ENCODE results near the gene NF1.
A peak's percentile ranks its signal among the peaks of the same experiment; 100 is the strongest.
"Not testable (repeated sequence)": the region's sequence is repeated elsewhere in the genome, so short reads cannot be mapped to it uniquely, and the experiment has no call there.

NF1 gene

GRCh38 chr17:31260151-31260550 is 165.4 kb downstream of the NF1 start:
- DNase-seq = no peak

- no peak for DNase-seq
These were observed 166.8 kb downstream of the NF1 start for GRCh38 chr17:31261601-31262000.

GRCh38 chr17:31262923-31263322 is 168.1 kb downstream of the NF1 start:
- DNase-seq = not testable (repeated sequence)

- DNase-seq = no peak
These were observed 171.3 kb downstream of the NF1 start for GRCh38 chr17:31266042-31266441.

GRCh38 chr17:31269036-31269577 is 174.3 kb downstream of the NF1 start:
- DNase-seq = no peak

- DNase-seq = no peak
These were observed 174.8 kb downstream of the NF1 start for GRCh38 chr17:31269578-31269983.

- DNase-seq = no peak
These were observed 177.5 kb downstream of the NF1 start for GRCh38 chr17:31272236-31272635.

- no peak for DNase-seq
These were observed 178.0 kb downstream of the NF1 start for GRCh38 chr17:31272803-31273202.

- DNase-seq = no peak
These were observed 178.7 kb downstream of the NF1 start for GRCh38 chr17:31273516-31273915.

- peak; percentile 1 for DNase-seq
These were observed 179.5 kb downstream of the NF1 start for GRCh38 chr17:31274252-31274651.

GRCh38 chr17:31275116-31275515 is 180.3 kb downstream of the NF1 start:
- DNase-seq = no peak

GRCh38 chr17:31279401-31279800 is 184.6 kb downstream of the NF1 start:
- no peak for DNase-seq

- DNase-seq = no peak
These were observed 186.3 kb downstream of the NF1 start for GRCh38 chr17:31281061-31281460.

GRCh38 chr17:31283841-31284240 is 189.1 kb downstream of the NF1 start:
- DNase-seq = no peak

GRCh38 chr17:31286587-31286986 is 191.8 kb downstream of the NF1 start:
- DNase-seq = no peak

GRCh38 chr17:31287932-31288331 is 193.2 kb downstream of the NF1 start:
- DNase-seq = not testable (repeated sequence)

GRCh38 chr17:31289790-31290189 is 195.0 kb downstream of the NF1 start:
- no peak for DNase-seq

- no peak for DNase-seq
These were observed 197.0 kb downstream of the NF1 start for GRCh38 chr17:31291820-31292219.

- DNase-seq = no peak
These were observed 198.8 kb downstream of the NF1 start for GRCh38 chr17:31293581-31293980.

GRCh38 chr17:31294231-31294630 is 199.5 kb downstream of the NF1 start:
- no peak for DNase-seq

- DNase-seq = no peak
These were observed 200.2 kb downstream of the NF1 start for GRCh38 chr17:31294820-31295488.

GRCh38 chr17:31295489-31295871 is 200.7 kb downstream of the NF1 start:
- no peak for DNase-seq

- DNase-seq = peak; percentile 34
These were observed 201.4 kb downstream of the NF1 start for GRCh38 chr17:31296142-31296541.

GRCh38 chr17:31297090-31297489 is 202.3 kb downstream of the NF1 start, which contains the start of gene OMG:
Gene OMG, minus strand, starts transcription at chr17:31297239. Its CDS starts 908 bp downstream, at chr17:31296331.
- no peak for DNase-seq

- DNase-seq = no peak
These were observed 204.8 kb downstream of the NF1 start for GRCh38 chr17:31299624-31300023.

Data from NCI-H1694 treated with DMSO at 0.1 percent for 48 hours (cell line).